RWPE2 (cell line): ENCODE data around the gene HAUS3.
"Not testable (repeated sequence)": the region's sequence is repeated elsewhere in the genome, so short reads cannot be mapped to it uniquely, and the experiment has no call there.

Source experiments
- ATAC-seq: fragments of 200-7000 bp; cut with Tn5 transposase; 3 replicates; pipeline ENCODE4 v1.9.1; 2021; ENCODE audit warnings: low read depth
- DNase-seq: peaks from one replicate; pipeline ENCODE4 v3.0.0-alpha.2; 2020; ENCODE audit warnings: low spot score
- H3K27ac ChIP-seq: fragments of 450-650 bp; 2 replicates; pipeline ENCODE4 v1.5.1; 2017; ENCODE audit warnings: mild to moderate bottlenecking; ENCODE audit not compliant: poor library complexity, severe bottlenecking
- H3K27me3 ChIP-seq: fragments of 250-450 bp; sonication (Bioruptor Pico); 2 replicates; pipeline ENCODE4 v1.5.1; 2021; ENCODE audit warnings: mild to moderate bottlenecking, moderate library complexity; ENCODE audit not compliant: insufficient read depth, poor library complexity, severe bottlenecking
- H3K36me3 ChIP-seq: fragments of 250-450 bp; sonication (Bioruptor Pico); 2 replicates; pipeline ENCODE4 v1.5.1; 2020; ENCODE audit warnings: low read depth, mild to moderate bottlenecking, moderate library complexity
- H3K4me1 ChIP-seq: fragments of 250-450 bp; sonication (Bioruptor Pico); 2 replicates; pipeline ENCODE4 v1.5.1; 2021; ENCODE audit warnings: mild to moderate bottlenecking, moderate library complexity; ENCODE audit not compliant: insufficient read depth, poor library complexity, severe bottlenecking
- H3K4me3 ChIP-seq: fragments of 250-450 bp; sonication (Bioruptor Pico); 2 replicates; pipeline ENCODE4 v1.5.1; 2021; ENCODE audit warnings: mild to moderate bottlenecking, moderate library complexity; ENCODE audit not compliant: severe bottlenecking
- H3K9me3 ChIP-seq: fragments of 250-450 bp; sonication (Bioruptor Pico); 2 replicates; pipeline ENCODE4 v1.5.1; 2021; ENCODE audit warnings: mild to moderate bottlenecking, moderate library complexity; ENCODE audit not compliant: severe bottlenecking
- CTCF ChIP-seq: fragments of 450-650 bp; IDR thresholded peaks from one replicate; pipeline ENCODE4 v1.5.1; 2017; ENCODE audit warnings: mild to moderate bottlenecking, moderate library complexity; ENCODE audit not compliant: poor library complexity, severe bottlenecking

Gene HAUS3

DNA sequence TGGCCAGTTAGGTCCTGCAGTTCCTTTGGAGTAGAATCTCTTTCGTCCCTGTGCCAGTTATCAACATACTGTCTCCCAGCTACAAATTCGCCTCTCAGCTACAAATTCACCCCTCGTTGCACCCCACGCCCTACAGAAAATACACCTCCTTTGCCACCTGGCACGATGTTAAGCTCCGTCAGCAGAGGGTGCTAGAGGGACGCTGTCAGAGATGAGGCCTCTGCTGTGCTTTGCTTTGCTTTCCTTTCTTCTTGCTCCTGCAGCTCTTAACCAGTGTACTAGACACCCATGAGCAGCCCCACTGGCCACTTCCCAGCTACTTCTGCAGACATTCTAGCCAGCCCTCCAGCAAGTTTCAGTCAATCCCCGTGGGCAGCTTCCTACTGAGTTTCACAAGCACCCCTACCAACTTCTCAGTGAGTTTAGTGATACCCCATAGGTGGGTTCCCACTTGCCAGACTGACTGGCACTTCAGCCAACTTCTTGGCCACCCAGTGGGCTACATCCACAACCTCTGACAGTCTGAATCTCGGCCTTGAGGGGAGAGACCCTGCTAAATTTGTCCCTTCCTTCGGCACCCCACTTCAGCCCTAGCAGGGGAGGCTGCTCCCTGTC, 21.8 kb downstream of the HAUS3 start:
- H3K4me3 ChIP-seq = no peak overlapping the region
- H3K27me3 ChIP-seq = no peaks in the 10 kb centered on the region
- TF ChIP-seq CTCF = peak; percentile 91
- ATAC-seq = peak; percentile 80
- no peak overlapping the region for H3K27ac ChIP-seq
- H3K4me1 ChIP-seq = no peaks in the 10 kb centered on the region
- H3K36me3 ChIP-seq = no peaks in the 10 kb centered on the region
- no peaks in the 10 kb centered on the region for H3K9me3 ChIP-seq
- DNase-seq = no peak

GRCh38 chr4:2219233-2219760, 22.6 kb downstream of the HAUS3 start:
- Histone ChIP-seq H3K27me3 (no peaks in the 10 kb centered on the region), H3K9me3 (no peaks in the 10 kb centered on the region), H3K4me1 (no peaks in the 10 kb centered on the region), H3K27ac (no peak overlapping the region), H3K4me3 (no peak overlapping the region), H3K36me3 (no peaks in the 10 kb centered on the region)
- no peak for TF ChIP-seq CTCF
- ATAC-seq = no peak
- DNase-seq = no peak

DNA sequence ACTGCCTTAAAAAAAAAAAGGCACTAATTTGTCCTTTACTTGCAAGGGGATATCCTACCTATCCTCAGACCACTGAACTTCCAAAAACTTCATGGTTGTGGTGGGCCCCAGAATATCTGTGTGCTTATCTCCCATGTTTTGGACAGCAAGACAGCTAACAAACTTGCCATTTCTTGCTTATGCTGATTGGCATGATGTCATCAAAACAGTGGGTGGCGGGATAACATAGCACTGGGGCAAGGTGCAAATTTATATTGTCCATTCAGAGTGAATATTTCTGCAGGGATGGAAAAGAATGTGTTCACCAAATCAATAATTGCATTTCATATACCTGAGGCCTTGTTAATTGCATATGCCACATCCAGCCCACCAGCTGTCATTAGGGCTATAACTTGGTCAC, 23.5 kb downstream of the HAUS3 start:
- H3K36me3 ChIP-seq = no peaks in the 10 kb centered on the region
- no peak overlapping the region for H3K4me3 ChIP-seq
- H3K27ac ChIP-seq = no peak overlapping the region
- ATAC-seq (no peak), DNase-seq (no peak)
- no peaks in the 10 kb centered on the region for H3K4me1 ChIP-seq
- no peaks in the 10 kb centered on the region for H3K9me3 ChIP-seq
- no peaks in the 10 kb centered on the region for H3K27me3 ChIP-seq
- no peak for TF ChIP-seq CTCF

GRCh38 chr4:2217726-2218125, 24.2 kb downstream of the HAUS3 start:
- peak; percentile 66 for ATAC-seq
- DNase-seq = no peak
- Histone ChIP-seq H3K27me3 (no peaks in the 10 kb centered on the region), H3K9me3 (no peaks in the 10 kb centered on the region), H3K4me1 (no peaks in the 10 kb centered on the region), H3K27ac (no peak overlapping the region), H3K4me3 (no peak overlapping the region), H3K36me3 (no peaks in the 10 kb centered on the region)
- no peak for TF ChIP-seq CTCF

- Histone ChIP-seq H3K36me3 (no peaks in the 10 kb centered on the region), H3K27ac (no peak overlapping the region), H3K4me3 (no peak overlapping the region), H3K4me1 (no peaks in the 10 kb centered on the region), H3K27me3 (no peaks in the 10 kb centered on the region), H3K9me3 (no peaks in the 10 kb centered on the region)
- ATAC-seq (no peak), DNase-seq (no peak)
- no peak for TF ChIP-seq CTCF
Observed at GRCh38 chr4:2212831-2213230, 29.1 kb downstream of the HAUS3 start.

GRCh38 chr4:2202789-2203188, 39.1 kb downstream of the HAUS3 start:
- not testable (repeated sequence) for H3K27ac ChIP-seq, H3K36me3 ChIP-seq, ATAC-seq, H3K4me3 ChIP-seq, H3K9me3 ChIP-seq, H3K4me1 ChIP-seq, H3K27me3 ChIP-seq, DNase-seq
